Natural killer cell (primary cell): ENCODE results near the gene KLHDC7B. TPM values are rescaled to one million over a fixed set of nuclear protein-coding genes. Genes with fewer than 3 reads are reported as not detected.
A peak's percentile ranks its signal among the peaks of the same experiment; 100 is the strongest.

ENCODE experiments used
- ATAC-seq, 3 donors: fragments of 150-1000 bp in 2 of 3; fragments of 200-7000 bp in 1 of 3; cut with Tn5 transposase; 1 replicate in 1 of 3; 2 replicates in 2 of 3; pipeline ENCODE4 v1.10.0; 2021; ENCODE audit warnings: mild to moderate bottlenecking in 2 of 3, moderate library complexity in 2 of 3
- DNase-seq, 2 donors: peaks; one replicate each; pipeline versions ENCODE4 v3.0.0 to v3.0.0-alpha.2; 2013 to 2021; ENCODE audit warnings: mixed read lengths in 1 of 2
- H3K27ac ChIP-seq: one replicate; pipeline ENCODE4 v1.5.1; 2013; ENCODE audit warnings: mild to moderate bottlenecking, low read length
- H3K27me3 ChIP-seq: one replicate; pipeline ENCODE4 v1.6.1; 2013; ENCODE audit warnings: low read length; ENCODE audit not compliant: control insufficient read depth, insufficient read depth
- H3K36me3 ChIP-seq: one replicate; pipeline ENCODE4 v1.6.1; 2013; ENCODE audit warnings: low read length; ENCODE audit not compliant: control insufficient read depth, insufficient read depth
- H3K4me1 ChIP-seq: one replicate; pipeline ENCODE4 v1.6.1; 2013; ENCODE audit warnings: low read length; ENCODE audit not compliant: control insufficient read depth, insufficient read depth
- H3K4me3 ChIP-seq: one replicate; pipeline ENCODE4 v1.5.1; 2013; ENCODE audit warnings: low read length
- H3K9me3 ChIP-seq: one replicate; pipeline ENCODE4 v1.6.1; 2013; ENCODE audit warnings: low read length; ENCODE audit not compliant: control insufficient read depth, insufficient read depth
- H3K27ac Mint-ChIP-seq, 2 donors: one replicate each; pipeline ENCODE4 v1.8.0; 2022; ENCODE audit warnings: mild to moderate bottlenecking in 2 of 2, mixed read lengths in 2 of 2, moderate library complexity in 1 of 2
- H3K27me3 Mint-ChIP-seq, 2 donors: one replicate each; pipeline ENCODE4 v1.8.0; 2022; ENCODE audit warnings: low read depth in 2 of 2, mixed read lengths in 2 of 2
- H3K36me3 Mint-ChIP-seq: one replicate; pipeline ENCODE4 v1.8.0; 2022; ENCODE audit warnings: mixed read lengths
- H3K4me1 Mint-ChIP-seq, 2 donors: one replicate each; pipeline ENCODE4 v1.8.0; 2022; ENCODE audit warnings: mixed read lengths in 2 of 2
- H3K4me3 Mint-ChIP-seq: one replicate; pipeline ENCODE4 v1.8.0; 2022; ENCODE audit warnings: mild to moderate bottlenecking, moderate library complexity, mixed read lengths
- H3K9me3 Mint-ChIP-seq, 2 donors: one replicate each; pipeline ENCODE4 v1.8.0; 2022; ENCODE audit warnings: mixed read lengths in 2 of 2
- WGBS: methylation state at CpG from one replicate; pipeline ENCODE4 v1.1.7; 2013; ENCODE audit warnings: missing lambda C conversion rate; ENCODE audit not compliant: insufficient coverage; 5-methylcytosine and 5-hydroxymethylcytosine counted together
- intact Hi-C: fragments of 100-400 bp; cut with micrococcal nuclease; formaldehyde crosslinking; loops from one replicate; pipeline ENCODE4 v1.14.2; 2022
- total RNA-seq, 4 donors: library from RNA; stranded (reverse); fragments of 120-200 nt in 1 of 4; gene quantifications; one replicate each; pipeline versions ENCODE4 v1.2.3 to v1.2.4, GENCODE V29; 2013 to 2022
- TF ChIP-seq, protein P1 (sequence below): fragments of 200-600 bp; IDR thresholded peaks from one replicate; pipeline ENCODE4 v1.8.0; 2022; ENCODE audit warnings: antibody characterized with exemption

The KLHDC7B gene
- total RNA-seq: 1 to 10 TPM; 2.4 to 6.9 (median 5.3) TPM
- total RNA-seq (2013): 2.6 TPM

DNA sequence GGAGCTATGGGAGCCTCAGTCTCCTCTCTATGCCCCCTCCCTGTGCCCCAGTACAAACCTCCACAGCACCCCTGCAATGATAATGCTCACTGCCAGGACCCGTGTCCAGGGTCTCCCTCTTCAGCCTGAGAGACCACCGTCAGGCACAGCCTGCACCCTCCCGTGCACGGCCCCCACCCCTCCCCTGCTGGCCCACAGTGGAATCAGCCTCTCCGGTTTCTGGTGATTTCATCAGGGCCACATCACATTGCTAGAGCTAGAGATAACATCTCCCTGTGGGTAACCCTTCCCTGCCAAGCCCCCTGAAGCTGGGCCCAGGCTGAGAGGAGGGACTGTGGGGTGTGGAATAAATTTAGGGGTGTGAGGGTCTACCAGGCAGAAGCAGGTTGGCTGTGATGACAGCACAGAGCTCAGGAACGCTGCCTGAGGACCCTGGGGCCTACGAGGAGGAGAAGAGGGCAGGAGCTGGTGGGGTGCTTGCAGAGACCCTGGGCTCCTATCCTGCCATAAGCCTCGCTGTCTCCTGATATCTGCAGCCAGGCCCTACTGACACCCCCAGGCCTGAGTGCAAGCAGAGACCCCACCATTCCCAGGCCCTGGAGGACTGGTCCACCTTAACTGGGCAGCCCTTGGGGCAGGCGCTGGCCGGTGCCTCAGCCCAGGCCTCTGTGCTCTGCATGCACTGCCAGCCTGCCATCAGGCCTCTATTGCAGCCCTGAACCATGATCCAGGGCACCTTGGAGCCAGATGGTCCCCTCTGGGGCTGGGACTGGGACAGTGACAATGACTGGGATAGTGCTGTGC lies at the start of gene KLHDC7B:
TSS of gene KLHDC7B (plus strand) at position 378 of the 804 bp plus-strand sequence. CDS start at position 723, 345 bp downstream.
- no peaks in the 10 kb centered on the region for H3K9me3 Mint-ChIP-seq
- Histone ChIP-seq H3K27ac (peak within 1 kb of the TSS; percentile 89), H3K4me3 (peak within 1 kb of the TSS; percentile 30), H3K4me1 (peaks cover 60% of the 10 kb centered on the region), H3K27me3 (no peaks in the 10 kb centered on the region), H3K9me3 (no peaks in the 10 kb centered on the region), H3K36me3 (no peaks in the 10 kb centered on the region)
- H3K27me3 Mint-ChIP-seq: no peaks in the 10 kb centered on the region
- H3K27ac Mint-ChIP-seq: peak within 1 kb of the TSS; percentile 82 to 86
- H3K36me3 Mint-ChIP-seq: no peaks in the 10 kb centered on the region
- intact Hi-C loops: loop anchor here (2.0 kb wide), 1 partner anchor 15 kb away; the partner anchor contains the start of gene TYMP
- peaks cover 13 to 53% of the 10 kb centered on the region in 2 donors for H3K4me1 Mint-ChIP-seq
- DNase-seq (peak in 1 of 2 donors; percentile 49), ATAC-seq (no peak)
- H3K4me3 Mint-ChIP-seq: peak within 1 kb of the TSS; percentile 74
- WGBS: 59% methylated on average over 10 of the region's 10 CpGs
- TF ChIP-seq, protein P1, sequence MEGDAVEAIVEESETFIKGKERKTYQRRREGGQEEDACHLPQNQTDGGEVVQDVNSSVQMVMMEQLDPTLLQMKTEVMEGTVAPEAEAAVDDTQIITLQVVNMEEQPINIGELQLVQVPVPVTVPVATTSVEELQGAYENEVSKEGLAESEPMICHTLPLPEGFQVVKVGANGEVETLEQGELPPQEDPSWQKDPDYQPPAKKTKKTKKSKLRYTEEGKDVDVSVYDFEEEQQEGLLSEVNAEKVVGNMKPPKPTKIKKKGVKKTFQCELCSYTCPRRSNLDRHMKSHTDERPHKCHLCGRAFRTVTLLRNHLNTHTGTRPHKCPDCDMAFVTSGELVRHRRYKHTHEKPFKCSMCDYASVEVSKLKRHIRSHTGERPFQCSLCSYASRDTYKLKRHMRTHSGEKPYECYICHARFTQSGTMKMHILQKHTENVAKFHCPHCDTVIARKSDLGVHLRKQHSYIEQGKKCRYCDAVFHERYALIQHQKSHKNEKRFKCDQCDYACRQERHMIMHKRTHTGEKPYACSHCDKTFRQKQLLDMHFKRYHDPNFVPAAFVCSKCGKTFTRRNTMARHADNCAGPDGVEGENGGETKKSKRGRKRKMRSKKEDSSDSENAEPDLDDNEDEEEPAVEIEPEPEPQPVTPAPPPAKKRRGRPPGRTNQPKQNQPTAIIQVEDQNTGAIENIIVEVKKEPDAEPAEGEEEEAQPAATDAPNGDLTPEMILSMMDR: no peak

DNA sequence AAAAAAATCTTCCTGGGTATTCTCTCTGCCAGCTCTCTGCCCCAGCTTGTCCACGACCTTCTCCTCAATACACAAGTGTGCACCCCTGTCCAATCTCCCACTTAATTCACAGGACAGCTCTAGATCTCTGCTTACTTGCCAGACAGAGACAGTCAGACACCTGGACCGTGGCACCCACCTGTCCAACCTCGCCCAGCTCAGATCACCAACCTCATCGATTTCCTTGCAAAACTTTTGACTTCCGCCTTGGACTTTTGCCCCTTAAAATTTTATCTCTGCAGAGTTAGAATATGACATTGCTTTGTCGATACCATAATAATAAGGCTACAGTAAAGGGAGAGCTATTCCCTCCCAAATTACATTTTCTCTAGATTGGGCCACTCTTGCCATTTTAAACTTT lies 48.6 kb upstream of the KLHDC7B start:
- no peak overlapping the region for H3K4me3 Mint-ChIP-seq
- intact Hi-C loops: loop anchor here (5.0 to 10.0 kb wide), 2 partner anchors 222 to 245 kb away; partner anchors contain the start of genes HDAC10 and MAPK11
- DNase-seq (no peak), ATAC-seq (no peak)
- Histone ChIP-seq H3K27me3 (no peaks in the 10 kb centered on the region), H3K27ac (no peak overlapping the region), H3K36me3 (no peaks in the 10 kb centered on the region), H3K4me3 (no peak overlapping the region), H3K9me3 (no peaks in the 10 kb centered on the region), H3K4me1 (peaks cover 6% of the 10 kb centered on the region)
- no peaks in the 10 kb centered on the region for H3K36me3 Mint-ChIP-seq
- no peak overlapping the region for H3K27ac Mint-ChIP-seq
- H3K27me3 Mint-ChIP-seq: peaks cover 0 to 7% of the 10 kb centered on the region in 2 donors
- TF ChIP-seq, protein P1: no peak
- H3K4me1 Mint-ChIP-seq: no peaks in the 10 kb centered on the region
- H3K9me3 Mint-ChIP-seq: no peaks in the 10 kb centered on the region
- 89% methylated on average over 6 of the region's 6 CpGs for WGBS

DNA sequence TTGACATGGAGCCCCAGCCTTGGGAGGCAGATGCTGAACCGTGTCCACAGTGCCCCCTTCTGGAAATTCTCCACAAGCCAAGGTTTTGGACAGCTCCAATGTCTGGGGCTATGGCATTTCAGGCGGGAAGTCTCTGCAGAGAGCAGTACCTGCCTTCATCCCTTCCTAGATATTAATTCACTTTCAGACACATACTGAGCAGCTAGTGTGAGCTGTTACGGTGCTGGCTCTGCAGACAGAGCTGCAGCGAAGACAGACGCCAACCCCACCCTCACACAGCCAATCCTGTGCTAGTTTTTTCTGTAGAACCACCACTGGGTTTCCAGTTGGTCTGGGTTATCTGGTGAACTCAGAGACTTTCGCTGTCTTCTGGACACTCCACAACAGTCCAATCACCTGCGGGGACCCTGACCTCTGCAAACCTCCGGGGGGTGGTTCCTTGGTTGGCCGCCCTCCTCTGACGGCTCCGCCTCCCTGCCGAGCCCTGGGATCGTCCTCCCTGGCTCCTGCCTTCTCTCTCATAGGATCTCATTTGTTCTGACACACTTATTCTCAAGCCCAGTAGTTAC lies 47.3 kb upstream of the KLHDC7B start:
- WGBS: 44% methylated on average over 13 of the region's 13 CpGs
- peak; percentile 80 to 96 (median 95) for ATAC-seq
- H3K4me1 ChIP-seq: peaks cover 6% of the 10 kb centered on the region
- H3K4me3 ChIP-seq: no peak overlapping the region
- Mint-ChIP-seq H3K27ac (no peak overlapping the region), H3K36me3 (no peaks in the 10 kb centered on the region), H3K9me3 (no peaks in the 10 kb centered on the region), H3K4me3 (no peak overlapping the region), H3K4me1 (no peaks in the 10 kb centered on the region), H3K27me3 (peaks cover 0 to 7% of the 10 kb centered on the region in 2 donors)
- H3K36me3 ChIP-seq: peaks cover 7% of the 10 kb centered on the region
- H3K9me3 ChIP-seq: no peaks in the 10 kb centered on the region
- TF ChIP-seq, protein P1: peak; percentile 64
- H3K27ac ChIP-seq: no peak overlapping the region
- no peaks in the 10 kb centered on the region for H3K27me3 ChIP-seq
- intact Hi-C loops: loop anchor here (5.0 to 10.0 kb wide), 2 partner anchors 224 to 246 kb away; partner anchors contain the start of genes HDAC10 and MAPK11
- peak; percentile 50 to 87 for DNase-seq
